HepG2 (cell line): Measurements from ENCODE around the gene PGPEP1. TPM values are rescaled to one million over a fixed set of nuclear protein-coding genes. Genes with fewer than 3 reads are reported as not detected.
A peak's percentile ranks its signal among the peaks of the same experiment; 100 is the strongest.

Source experiments
- MIER3 ChIP-seq: IDR thresholded peaks from 2 replicates; pipeline ENCODE4 v1.6.1; 2016; ENCODE audit warnings: missing compliant biosample characterization, borderline replicate concordance
- SIX1 ChIP-seq: sonication (generic); formaldehyde crosslinking; IDR thresholded peaks from 2 replicates; pipeline ENCODE4 v1.4.0; 2020; ENCODE audit warnings: missing genetic modification reagents, borderline replicate concordance
- SNAPC2 ChIP-seq: sonication (generic); formaldehyde crosslinking; IDR thresholded peaks from 2 replicates; pipeline ENCODE4 v1.8.1; 2022; ENCODE audit warnings: mild to moderate bottlenecking, missing genetic modification reagents
- TCF7 ChIP-seq: sonication (generic); IDR thresholded peaks from 2 replicates; pipeline ENCODE4 v1.6.1; 2016; ENCODE audit warnings: antibody characterized with exemption, low read depth
- ZNF350 ChIP-seq: sonication (generic); formaldehyde crosslinking; IDR thresholded peaks from 2 replicates; pipeline ENCODE4 v1.4.0; 2020; ENCODE audit warnings: mild to moderate bottlenecking, low read depth, missing genetic modification reagents, borderline replicate concordance
- ZNF44 ChIP-seq: sonication (generic); formaldehyde crosslinking; IDR thresholded peaks from 2 replicates; pipeline ENCODE4 v1.5.1; 2020; ENCODE audit warnings: mild to moderate bottlenecking, missing genetic modification reagents
- ZNF496 ChIP-seq: sonication (generic); formaldehyde crosslinking; IDR thresholded peaks from 2 replicates; pipeline ENCODE4 v1.8.1; 2023; ENCODE audit warnings: mild to moderate bottlenecking, moderate library complexity, missing genetic modification reagents; ENCODE audit not compliant: insufficient replicate concordance
- ZNF510 ChIP-seq: sonication (generic); formaldehyde crosslinking; IDR thresholded peaks from 2 replicates; pipeline ENCODE4 v1.4.0; 2020; ENCODE audit warnings: low read depth, mild to moderate bottlenecking, missing genetic modification reagents
- ZNF7 ChIP-seq: IDR thresholded peaks from 2 replicates; pipeline ENCODE4 v1.6.1; 2016; ENCODE audit warnings: missing biosample characterization, missing genetic modification reagents
- polyA plus RNA-seq, 8 experiments: library from polyadenylated mRNA; depleted of rRNA in 3 of 8; stranded (reverse) in 7 of 8; unstranded in 1 of 8; fragments of >200 nt; fragmentation: Illumina TruSeq in 4 of 8; extraction: Trizol in 4 of 8; gene quantifications; 2 replicates each; pipeline versions ENCODE4 v1.2.1 to v1.2.3, GENCODE V29; 2011 to 2016; ENCODE audit warnings: low read depth in 4 of 8, missing spikeins in 1 of 8, mixed read lengths in 1 of 8; ENCODE audit not compliant: insufficient read depth in 1 of 8
- total RNA-seq, 5 experiments: library from RNA; depleted of rRNA; stranded (reverse); fragments of >200 nt; fragmentation: Illumina TruSeq; extraction: Trizol; gene quantifications; 2 replicates each; pipeline ENCODE4 v1.2.3, GENCODE V29; 2016; ENCODE audit warnings: low read depth in 1 of 5
- TF ChIP-seq, protein P1 (sequence below): sonication (generic); formaldehyde crosslinking; IDR thresholded peaks from 2 replicates; pipeline ENCODE4 v1.8.1; 2023; ENCODE audit warnings: missing genetic modification reagents, inconsistent platforms, borderline replicate concordance
- TF ChIP-seq, protein P2 (sequence below): sonication (generic); formaldehyde crosslinking; IDR thresholded peaks from 2 replicates; pipeline ENCODE4 v1.5.1; 2020; ENCODE audit warnings: mild to moderate bottlenecking, missing genetic modification reagents, borderline replicate concordance
- TF ChIP-seq, protein P3 (sequence below): sonication (generic); formaldehyde crosslinking; IDR thresholded peaks from 2 replicates; pipeline ENCODE4 v1.8.0; 2023; ENCODE audit warnings: mild to moderate bottlenecking, missing genetic modification reagents
- TF ChIP-seq, protein P4 (sequence below): sonication (generic); formaldehyde crosslinking; IDR thresholded peaks from 2 replicates; pipeline ENCODE4 v1.4.0; 2020; ENCODE audit warnings: missing genetic modification reagents, borderline replicate concordance

Gene PGPEP1
- total and polyA plus RNA-seq, 2 of the 13 experiments (the other 11 are each of a cell fraction or from before 2014, with no cell fraction given): 53.1 to 56.6 TPM

DNA sequence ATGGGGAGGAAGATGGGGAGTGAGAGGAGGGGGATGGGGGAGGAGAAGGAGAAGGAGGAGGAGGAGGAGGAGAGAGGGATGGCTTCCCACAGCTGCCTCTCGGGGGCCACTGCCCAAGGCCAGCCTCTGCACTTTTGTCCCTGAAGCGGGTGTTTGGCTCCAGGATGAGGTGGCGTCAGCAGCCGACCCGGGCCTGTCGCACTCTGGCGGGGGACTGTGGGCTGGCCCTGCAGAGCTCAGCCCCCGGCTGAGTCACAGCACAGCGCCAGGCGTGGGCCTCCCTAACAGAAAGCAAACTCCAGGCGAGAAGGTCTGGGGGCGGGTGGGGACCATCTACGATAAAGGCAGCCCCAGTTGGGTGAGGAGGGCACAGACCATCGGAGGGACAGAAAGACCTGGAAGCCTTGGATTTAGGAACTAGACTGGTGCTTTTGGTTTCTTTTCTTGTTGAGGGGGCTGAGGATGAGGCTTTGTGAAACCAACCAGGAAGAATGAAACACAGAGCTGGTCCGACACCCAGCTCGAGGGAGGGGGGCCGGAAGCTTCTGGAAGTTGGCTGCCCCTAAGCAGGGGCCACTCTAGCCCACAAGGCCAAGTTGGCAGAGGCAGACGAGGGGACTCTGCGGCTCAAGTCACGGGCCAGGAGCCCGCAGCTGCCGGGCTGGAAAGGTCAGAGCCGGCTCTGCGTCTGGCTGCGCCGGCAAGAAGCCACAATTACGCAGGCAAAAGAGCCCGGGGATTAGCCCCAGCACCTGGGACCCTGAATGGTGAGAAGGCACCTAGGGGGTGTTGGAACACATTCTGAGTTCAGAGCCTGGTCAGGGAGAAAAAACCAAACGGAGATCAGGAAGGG lies 35.7 kb upstream of the PGPEP1 start (continued):
- TF ChIP-seq SIX1 (CRISPR knock-in tag) (no peak; the same call in 1 of the 2 replicates), ZNF510 (CRISPR knock-in tag) (0 out of 2 replicates have a peak, but pooled peaks have one; percentile 76), TCF7 (no peak), ZNF7 (no peak), ZNF350 (CRISPR knock-in tag) (peak; percentile 54; the same call in 1 of the 2 replicates), SNAPC2 (0 out of 2 replicates have a peak, but pooled peaks have one; percentile 34), ZNF44 (CRISPR knock-in tag) (peak; percentile 77; the same call in 1 of the 2 replicates), MIER3 (CRISPR knock-in tag) (peak; percentile 68; the same call in 1 of the 2 replicates), ZNF496 (CRISPR knock-in tag) (no peak)
- TF ChIP-seq, protein P1, sequence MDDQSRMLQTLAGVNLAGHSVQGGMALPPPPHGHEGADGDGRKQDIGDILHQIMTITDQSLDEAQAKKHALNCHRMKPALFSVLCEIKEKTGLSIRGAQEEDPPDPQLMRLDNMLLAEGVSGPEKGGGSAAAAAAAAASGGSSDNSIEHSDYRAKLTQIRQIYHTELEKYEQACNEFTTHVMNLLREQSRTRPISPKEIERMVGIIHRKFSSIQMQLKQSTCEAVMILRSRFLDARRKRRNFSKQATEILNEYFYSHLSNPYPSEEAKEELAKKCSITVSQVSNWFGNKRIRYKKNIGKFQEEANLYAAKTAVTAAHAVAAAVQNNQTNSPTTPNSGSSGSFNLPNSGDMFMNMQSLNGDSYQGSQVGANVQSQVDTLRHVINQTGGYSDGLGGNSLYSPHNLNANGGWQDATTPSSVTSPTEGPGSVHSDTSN: no peak
- TF ChIP-seq, protein P2, sequence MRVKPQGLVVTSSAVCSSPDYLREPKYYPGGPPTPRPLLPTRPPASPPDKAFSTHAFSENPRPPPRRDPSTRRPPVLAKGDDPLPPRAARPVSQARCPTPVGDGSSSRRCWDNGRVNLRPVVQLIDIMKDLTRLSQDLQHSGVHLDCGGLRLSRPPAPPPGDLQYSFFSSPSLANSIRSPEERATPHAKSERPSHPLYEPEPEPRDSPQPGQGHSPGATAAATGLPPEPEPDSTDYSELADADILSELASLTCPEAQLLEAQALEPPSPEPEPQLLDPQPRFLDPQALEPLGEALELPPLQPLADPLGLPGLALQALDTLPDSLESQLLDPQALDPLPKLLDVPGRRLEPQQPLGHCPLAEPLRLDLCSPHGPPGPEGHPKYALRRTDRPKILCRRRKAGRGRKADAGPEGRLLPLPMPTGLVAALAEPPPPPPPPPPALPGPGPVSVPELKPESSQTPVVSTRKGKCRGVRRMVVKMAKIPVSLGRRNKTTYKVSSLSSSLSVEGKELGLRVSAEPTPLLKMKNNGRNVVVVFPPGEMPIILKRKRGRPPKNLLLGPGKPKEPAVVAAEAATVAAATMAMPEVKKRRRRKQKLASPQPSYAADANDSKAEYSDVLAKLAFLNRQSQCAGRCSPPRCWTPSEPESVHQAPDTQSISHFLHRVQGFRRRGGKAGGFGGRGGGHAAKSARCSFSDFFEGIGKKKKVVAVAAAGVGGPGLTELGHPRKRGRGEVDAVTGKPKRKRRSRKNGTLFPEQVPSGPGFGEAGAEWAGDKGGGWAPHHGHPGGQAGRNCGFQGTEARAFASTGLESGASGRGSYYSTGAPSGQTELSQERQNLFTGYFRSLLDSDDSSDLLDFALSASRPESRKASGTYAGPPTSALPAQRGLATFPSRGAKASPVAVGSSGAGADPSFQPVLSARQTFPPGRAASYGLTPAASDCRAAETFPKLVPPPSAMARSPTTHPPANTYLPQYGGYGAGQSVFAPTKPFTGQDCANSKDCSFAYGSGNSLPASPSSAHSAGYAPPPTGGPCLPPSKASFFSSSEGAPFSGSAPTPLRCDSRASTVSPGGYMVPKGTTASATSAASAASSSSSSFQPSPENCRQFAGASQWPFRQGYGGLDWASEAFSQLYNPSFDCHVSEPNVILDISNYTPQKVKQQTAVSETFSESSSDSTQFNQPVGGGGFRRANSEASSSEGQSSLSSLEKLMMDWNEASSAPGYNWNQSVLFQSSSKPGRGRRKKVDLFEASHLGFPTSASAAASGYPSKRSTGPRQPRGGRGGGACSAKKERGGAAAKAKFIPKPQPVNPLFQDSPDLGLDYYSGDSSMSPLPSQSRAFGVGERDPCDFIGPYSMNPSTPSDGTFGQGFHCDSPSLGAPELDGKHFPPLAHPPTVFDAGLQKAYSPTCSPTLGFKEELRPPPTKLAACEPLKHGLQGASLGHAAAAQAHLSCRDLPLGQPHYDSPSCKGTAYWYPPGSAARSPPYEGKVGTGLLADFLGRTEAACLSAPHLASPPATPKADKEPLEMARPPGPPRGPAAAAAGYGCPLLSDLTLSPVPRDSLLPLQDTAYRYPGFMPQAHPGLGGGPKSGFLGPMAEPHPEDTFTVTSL (CRISPR knock-in tag): no peak; the same call in 1 of the 2 replicates
- TF ChIP-seq, protein P3, sequence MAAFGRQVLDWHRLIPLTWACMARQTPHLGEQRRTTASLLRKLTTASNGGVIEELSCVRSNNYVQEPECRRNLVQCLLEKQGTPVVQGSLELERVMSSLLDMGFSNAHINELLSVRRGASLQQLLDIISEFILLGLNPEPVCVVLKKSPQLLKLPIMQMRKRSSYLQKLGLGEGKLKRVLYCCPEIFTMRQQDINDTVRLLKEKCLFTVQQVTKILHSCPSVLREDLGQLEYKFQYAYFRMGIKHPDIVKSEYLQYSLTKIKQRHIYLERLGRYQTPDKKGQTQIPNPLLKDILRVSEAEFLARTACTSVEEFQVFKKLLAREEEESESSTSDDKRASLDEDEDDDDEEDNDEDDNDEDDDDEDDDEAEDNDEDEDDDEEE (CRISPR knock-in tag): no peak; the same call in 1 of the 2 replicates
- TF ChIP-seq, protein P4, sequence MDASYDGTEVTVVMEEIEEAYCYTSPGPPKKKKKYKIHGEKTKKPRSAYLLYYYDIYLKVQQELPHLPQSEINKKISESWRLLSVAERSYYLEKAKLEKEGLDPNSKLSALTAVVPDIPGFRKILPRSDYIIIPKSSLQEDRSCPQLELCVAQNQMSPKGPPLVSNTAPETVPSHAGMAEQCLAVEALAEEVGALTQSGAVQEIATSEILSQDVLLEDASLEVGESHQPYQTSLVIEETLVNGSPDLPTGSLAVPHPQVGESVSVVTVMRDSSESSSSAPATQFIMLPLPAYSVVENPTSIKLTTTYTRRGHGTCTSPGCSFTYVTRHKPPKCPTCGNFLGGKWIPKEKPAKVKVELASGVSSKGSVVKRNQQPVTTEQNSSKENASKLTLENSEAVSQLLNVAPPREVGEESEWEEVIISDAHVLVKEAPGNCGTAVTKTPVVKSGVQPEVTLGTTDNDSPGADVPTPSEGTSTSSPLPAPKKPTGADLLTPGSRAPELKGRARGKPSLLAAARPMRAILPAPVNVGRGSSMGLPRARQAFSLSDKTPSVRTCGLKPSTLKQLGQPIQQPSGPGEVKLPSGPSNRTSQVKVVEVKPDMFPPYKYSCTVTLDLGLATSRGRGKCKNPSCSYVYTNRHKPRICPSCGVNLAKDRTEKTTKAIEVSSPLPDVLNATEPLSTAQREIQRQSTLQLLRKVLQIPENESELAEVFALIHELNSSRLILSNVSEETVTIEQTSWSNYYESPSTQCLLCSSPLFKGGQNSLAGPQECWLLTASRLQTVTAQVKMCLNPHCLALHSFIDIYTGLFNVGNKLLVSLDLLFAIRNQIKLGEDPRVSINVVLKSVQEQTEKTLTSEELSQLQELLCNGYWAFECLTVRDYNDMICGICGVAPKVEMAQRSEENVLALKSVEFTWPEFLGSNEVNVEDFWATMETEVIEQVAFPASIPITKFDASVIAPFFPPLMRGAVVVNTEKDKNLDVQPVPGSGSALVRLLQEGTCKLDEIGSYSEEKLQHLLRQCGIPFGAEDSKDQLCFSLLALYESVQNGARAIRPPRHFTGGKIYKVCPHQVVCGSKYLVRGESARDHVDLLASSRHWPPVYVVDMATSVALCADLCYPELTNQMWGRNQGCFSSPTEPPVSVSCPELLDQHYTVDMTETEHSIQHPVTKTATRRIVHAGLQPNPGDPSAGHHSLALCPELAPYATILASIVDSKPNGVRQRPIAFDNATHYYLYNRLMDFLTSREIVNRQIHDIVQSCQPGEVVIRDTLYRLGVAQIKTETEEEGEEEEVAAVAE (CRISPR knock-in tag): 0 out of 2 replicates have a peak, but pooled peaks have one; percentile 27
